Peyer's patch (tissue), 4 donors: Measurements from ENCODE around the gene CYP4F11.

Source experiments
- CTCF ChIP-seq, 6 experiments: fragments of 450-650 bp in 4 of 6; fragments of 200-600 bp in 2 of 6; sonication (generic) in 1 of 6; IDR thresholded peaks; one replicate each; pipeline ENCODE4 v1.5.1; 2017 to 2019; ENCODE audit warnings: antibody characterized with exemption in 6 of 6, mild to moderate bottlenecking in 3 of 6, moderate library complexity in 1 of 6
- POLR2A ChIP-seq, 2 donors: fragments of 450-650 bp; IDR thresholded peaks; one replicate each; pipeline ENCODE4 v1.5.1; 2017; ENCODE audit warnings: antibody characterized with exemption in 2 of 2, mild to moderate bottlenecking in 2 of 2, moderate library complexity in 2 of 2

GRCh38 chr19:15974856-15975255 is 40.5 kb upstream of the CYP4F11 start:
- TF ChIP-seq CTCF (IDR thresholded peaks at IDR 0.05) (no peak), POLR2A (IDR thresholded peaks at IDR 0.05) (no peak)
